Measurements from ENCODE around the gene IPO13.

IPO13 gene

DNA sequence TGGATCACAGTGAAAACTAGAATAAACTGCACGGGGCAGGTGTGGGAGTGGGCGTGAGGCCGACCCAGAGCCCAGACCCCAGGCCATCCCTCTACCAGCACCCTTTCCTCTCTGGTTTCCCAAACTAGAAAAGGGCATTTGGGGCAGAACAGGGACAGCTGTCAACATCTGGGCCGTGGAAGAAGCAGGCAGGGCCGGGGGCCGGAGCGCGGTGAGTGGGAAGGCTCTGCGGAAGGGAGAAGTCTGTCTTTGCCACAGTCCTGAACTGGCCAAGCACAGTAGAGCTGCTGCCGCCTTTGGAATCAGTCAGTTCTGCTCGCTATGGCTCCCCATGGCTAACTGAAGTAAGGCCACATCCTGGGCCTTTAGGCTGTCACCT, 51.2 kb downstream of the IPO13 start:
- Histone ChIP-seq H3K36me3 (ENCODE audit: control insufficient read depth, insufficient read depth, low read length) (no peaks in the 10 kb centered on the region), H3K9me3 (ENCODE audit: control insufficient read depth, low read length) (no peaks in the 10 kb centered on the region), H3K9ac (no peak overlapping the region), H2AFZ (peak overlapping the region; percentile 42), H3K79me2 (no peaks in the 10 kb centered on the region), H3K27me3 (ENCODE audit: control insufficient read depth, insufficient read depth, low read length) (no peaks in the 10 kb centered on the region), H3K27ac (no peak overlapping the region), H3K4me2 (ENCODE audit: low read length) (no peak overlapping the region), H3K4me3 (ENCODE audit: low read depth, low read length) (no peak overlapping the region), H3K4me1 (no peaks in the 10 kb centered on the region)
- TF ChIP-seq, protein P1, sequence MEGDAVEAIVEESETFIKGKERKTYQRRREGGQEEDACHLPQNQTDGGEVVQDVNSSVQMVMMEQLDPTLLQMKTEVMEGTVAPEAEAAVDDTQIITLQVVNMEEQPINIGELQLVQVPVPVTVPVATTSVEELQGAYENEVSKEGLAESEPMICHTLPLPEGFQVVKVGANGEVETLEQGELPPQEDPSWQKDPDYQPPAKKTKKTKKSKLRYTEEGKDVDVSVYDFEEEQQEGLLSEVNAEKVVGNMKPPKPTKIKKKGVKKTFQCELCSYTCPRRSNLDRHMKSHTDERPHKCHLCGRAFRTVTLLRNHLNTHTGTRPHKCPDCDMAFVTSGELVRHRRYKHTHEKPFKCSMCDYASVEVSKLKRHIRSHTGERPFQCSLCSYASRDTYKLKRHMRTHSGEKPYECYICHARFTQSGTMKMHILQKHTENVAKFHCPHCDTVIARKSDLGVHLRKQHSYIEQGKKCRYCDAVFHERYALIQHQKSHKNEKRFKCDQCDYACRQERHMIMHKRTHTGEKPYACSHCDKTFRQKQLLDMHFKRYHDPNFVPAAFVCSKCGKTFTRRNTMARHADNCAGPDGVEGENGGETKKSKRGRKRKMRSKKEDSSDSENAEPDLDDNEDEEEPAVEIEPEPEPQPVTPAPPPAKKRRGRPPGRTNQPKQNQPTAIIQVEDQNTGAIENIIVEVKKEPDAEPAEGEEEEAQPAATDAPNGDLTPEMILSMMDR (IDR thresholded peaks at IDR 0.05), result no peak

DNA sequence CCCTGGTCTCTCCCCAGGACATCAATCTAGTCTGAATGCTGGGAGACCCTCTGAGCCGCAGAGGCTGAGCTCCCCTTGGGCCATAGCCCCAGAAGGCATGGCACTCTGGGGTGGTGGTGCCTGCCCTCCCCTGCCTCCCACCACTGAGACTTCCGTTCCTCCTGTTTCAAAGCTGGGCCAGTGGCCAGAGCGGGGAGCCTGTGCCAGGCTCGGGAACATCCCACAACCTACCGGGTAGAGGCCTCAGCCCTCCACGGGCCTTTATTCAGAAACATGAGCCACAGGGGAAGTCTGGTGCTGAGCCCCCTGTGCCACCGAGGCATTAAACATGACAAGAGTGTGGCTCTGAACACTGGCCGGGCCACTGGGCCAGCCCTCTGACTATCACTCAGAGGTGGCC, 52.7 kb downstream of the IPO13 start:
- no peak overlapping the region for H3K4me2 ChIP-seq (ENCODE audit: low read length)
- TF ChIP-seq, protein P1 (IDR thresholded peaks at IDR 0.05), result no peak
- no peaks in the 10 kb centered on the region for H3K27me3 ChIP-seq (ENCODE audit: control insufficient read depth, insufficient read depth, low read length)
- no peaks in the 10 kb centered on the region for H3K79me2 ChIP-seq
- H2AFZ ChIP-seq, result no peak overlapping the region
- no peak overlapping the region for H3K9ac ChIP-seq
- H3K4me1 ChIP-seq, result no peaks in the 10 kb centered on the region
- no peak overlapping the region for H3K27ac ChIP-seq
- no peaks in the 10 kb centered on the region for H3K9me3 ChIP-seq (ENCODE audit: control insufficient read depth, low read length)
- H3K36me3 ChIP-seq (ENCODE audit: control insufficient read depth, insufficient read depth, low read length), result no peaks in the 10 kb centered on the region
- no peak overlapping the region for H3K4me3 ChIP-seq (ENCODE audit: low read depth, low read length)

DNA sequence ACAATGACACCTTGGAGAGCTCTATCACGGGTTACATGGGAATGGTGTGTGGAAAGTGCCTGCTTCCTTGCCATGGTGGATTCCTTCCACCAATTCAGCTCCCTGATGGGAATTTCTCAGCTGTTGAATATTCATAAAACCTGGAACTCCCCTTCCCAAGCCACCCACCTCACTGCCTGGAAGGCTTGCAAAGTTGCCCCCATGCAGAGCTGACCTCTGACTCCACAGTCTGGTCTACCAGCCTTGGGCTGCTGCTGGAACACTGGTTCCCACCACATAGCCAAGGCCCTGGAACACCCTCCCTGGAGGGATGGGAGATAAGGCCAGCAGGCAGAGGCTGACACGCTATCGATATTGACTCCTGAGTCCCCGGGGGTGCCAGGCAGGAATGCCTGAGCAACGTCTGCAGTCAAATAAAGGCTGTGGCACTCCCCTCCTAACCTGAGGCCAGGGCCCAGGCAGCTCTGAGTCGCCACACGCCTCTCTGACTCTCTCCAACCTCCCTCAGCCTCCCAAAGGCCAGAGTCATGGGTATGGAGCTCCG, 53.4 kb downstream of the IPO13 start:
- H3K4me1 ChIP-seq, result no peaks in the 10 kb centered on the region
- no peaks in the 10 kb centered on the region for H3K79me2 ChIP-seq
- no peaks in the 10 kb centered on the region for H3K36me3 ChIP-seq (ENCODE audit: control insufficient read depth, insufficient read depth, low read length)
- no peak overlapping the region for H2AFZ ChIP-seq
- TF ChIP-seq, protein P1 (IDR thresholded peaks at IDR 0.05), result no peak
- no peak overlapping the region for H3K4me2 ChIP-seq (ENCODE audit: low read length)
- H3K4me3 ChIP-seq (ENCODE audit: low read depth, low read length), result no peak overlapping the region
- no peak overlapping the region for H3K27ac ChIP-seq
- H3K9ac ChIP-seq, result no peak overlapping the region
- H3K9me3 ChIP-seq (ENCODE audit: control insufficient read depth, low read length), result no peaks in the 10 kb centered on the region
- no peaks in the 10 kb centered on the region for H3K27me3 ChIP-seq (ENCODE audit: control insufficient read depth, insufficient read depth, low read length)

DNA sequence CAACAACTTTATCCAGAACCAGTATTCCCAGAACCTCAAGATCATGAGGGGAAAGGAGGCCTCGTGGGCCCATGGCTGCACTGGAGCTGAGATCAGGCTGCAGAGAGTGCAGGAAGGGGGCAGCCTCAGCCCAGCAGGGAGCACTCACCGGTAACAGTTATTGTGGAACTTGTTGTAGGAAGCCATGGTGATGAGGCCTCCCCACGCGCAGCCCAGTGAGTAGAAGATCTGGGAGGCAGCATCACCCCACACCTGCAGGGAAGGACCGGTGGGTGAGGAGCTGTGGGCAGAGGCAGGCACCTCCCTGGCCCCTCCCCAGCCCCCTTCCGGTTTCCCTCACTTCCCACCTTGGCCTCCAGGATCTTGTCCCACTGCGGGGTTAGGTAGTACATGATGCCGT, 55.4 kb downstream of the IPO13 start:
- no peak overlapping the region for H3K27ac ChIP-seq
- no peaks in the 10 kb centered on the region for H3K4me1 ChIP-seq
- no peaks in the 10 kb centered on the region for H3K9me3 ChIP-seq (ENCODE audit: control insufficient read depth, low read length)
- H3K79me2 ChIP-seq, result no peaks in the 10 kb centered on the region
- H3K27me3 ChIP-seq (ENCODE audit: control insufficient read depth, insufficient read depth, low read length), result no peaks in the 10 kb centered on the region
- H3K4me2 ChIP-seq (ENCODE audit: low read length), result no peak overlapping the region
- TF ChIP-seq, protein P1 (IDR thresholded peaks at IDR 0.05), result no peak
- H3K36me3 ChIP-seq (ENCODE audit: control insufficient read depth, insufficient read depth, low read length), result no peaks in the 10 kb centered on the region
- H3K4me3 ChIP-seq (ENCODE audit: low read depth, low read length), result no peak overlapping the region
- no peak overlapping the region for H2AFZ ChIP-seq
- H3K9ac ChIP-seq, result no peak overlapping the region

DNA sequence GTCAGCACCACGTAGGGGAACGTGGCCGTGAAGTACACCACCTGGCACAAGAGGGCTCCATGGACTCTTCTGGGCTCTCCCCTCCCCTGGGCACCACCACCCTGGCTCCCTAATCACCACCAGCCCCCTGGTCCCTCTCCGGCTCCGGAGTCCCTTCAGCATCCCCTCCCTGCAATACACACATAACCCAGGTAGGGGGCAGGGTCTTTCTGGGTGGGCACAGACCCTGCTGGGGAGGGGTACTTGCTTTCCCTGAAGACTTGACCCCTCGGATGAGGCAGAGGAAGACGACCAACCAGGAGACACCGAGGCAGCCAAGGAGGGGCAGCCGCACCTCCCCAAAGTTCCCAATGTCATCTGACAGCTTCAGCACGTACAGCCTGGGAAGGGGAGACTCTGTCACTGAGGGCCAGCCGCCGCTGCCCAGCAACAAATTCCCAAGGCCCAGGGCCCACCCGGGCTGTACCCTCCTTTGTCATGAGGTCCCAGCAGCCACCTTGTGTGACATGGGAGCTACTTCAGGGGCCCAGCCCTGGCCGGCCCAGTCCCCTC, 55.9 kb downstream of the IPO13 start:
- Histone ChIP-seq H3K27ac (no peak overlapping the region), H3K4me1 (no peaks in the 10 kb centered on the region), H3K4me2 (ENCODE audit: low read length) (no peak overlapping the region), H3K79me2 (no peaks in the 10 kb centered on the region), H2AFZ (no peak overlapping the region), H3K36me3 (ENCODE audit: control insufficient read depth, insufficient read depth, low read length) (no peaks in the 10 kb centered on the region), H3K9ac (no peak overlapping the region), H3K4me3 (ENCODE audit: low read depth, low read length) (no peak overlapping the region), H3K27me3 (ENCODE audit: control insufficient read depth, insufficient read depth, low read length) (no peaks in the 10 kb centered on the region), H3K9me3 (ENCODE audit: control insufficient read depth, low read length) (no peaks in the 10 kb centered on the region)
- TF ChIP-seq, protein P1 (IDR thresholded peaks at IDR 0.05), result no peak

All from parathyroid adenoma (tissue), 2 donors.